Measurements from ENCODE around the gene SLCO2A1.

Gene SLCO2A1

DNA sequence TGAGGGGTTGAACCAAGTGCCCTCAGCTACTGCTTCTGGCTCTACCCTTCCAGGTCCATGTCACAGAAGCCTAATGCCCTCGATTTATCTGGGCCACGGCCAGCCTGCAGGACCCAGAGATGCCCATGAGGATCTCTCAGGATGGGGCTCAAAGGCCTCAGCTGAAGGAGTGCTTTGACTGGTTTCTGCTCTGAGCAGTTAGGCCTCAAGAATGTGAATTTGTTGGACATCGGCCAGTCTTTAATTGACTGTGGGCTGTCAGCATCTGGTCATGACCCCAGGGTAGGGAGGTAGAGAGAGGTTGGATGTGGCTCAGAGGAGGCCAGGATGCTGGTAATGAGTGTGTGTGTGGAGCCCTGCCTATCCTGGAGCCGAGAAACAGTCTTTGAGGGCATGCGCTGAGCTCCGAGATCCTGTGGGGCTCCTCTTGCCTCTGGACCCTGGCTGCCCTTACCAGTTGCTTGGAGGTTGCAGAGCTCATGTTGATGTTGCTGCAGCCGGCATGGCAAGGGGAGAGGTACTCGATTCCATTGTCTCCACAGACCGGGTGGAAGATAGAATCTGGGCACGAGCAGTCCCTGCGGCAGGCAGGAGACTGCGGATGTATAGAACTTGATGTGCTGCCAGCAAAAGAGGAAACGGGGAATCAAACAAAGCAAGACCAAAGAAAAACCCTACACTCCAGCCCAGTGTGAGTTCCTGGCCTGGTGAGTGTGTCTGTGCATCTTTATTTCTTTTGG is 84.9 kb downstream of the SLCO2A1 start:
- DNase-seq: no peak

DNA sequence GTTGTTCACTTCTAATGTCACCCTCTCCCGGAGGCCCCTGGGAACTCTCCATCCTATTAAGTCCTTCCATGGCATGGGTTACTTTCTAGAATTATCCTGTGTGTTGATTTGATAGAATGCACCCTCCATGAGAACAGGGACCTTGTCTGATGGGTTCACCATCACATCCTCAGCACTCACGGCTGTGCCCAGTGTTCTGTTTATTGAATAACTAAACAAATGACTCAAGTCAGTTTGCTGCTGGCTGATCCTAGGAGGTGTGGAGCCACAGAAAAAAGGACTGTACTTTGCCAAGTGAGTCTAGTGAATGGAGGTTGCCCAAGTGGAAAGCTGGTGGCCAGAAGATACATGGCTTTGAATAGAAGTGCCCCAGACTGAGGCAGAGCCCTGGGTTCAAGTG is 85.5 kb downstream of the SLCO2A1 start:
- DNase-seq: no peak

GRCh38 chr3:133943639-133944141 is 86.0 kb downstream of the SLCO2A1 start:
- no peak for DNase-seq

- no peak for DNase-seq
Observed at GRCh38 chr3:133943031-133943535, 86.6 kb downstream of the SLCO2A1 start.

DNA sequence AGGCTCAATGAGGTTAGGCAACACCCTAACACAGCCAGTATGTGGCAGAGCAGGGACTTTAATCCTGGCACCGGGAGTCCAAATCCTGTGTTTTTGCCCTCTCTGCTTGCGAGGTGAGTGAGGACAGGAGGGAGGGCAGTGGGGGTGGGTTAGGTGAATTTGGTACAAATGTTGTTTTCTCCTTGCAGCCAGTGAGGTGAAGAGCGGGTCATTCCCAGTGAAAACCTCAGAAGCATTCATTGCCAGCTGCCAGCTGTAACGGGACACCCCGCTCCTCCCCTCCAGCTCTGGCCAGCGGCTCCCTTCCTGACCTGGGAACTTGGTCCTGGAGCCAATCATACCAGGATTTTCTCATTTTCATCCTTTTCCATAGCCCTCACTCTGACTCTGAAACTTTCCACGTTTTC is 88.3 kb downstream of the SLCO2A1 start:
- no peak for DNase-seq

GRCh38 chr3:133940536-133940935 is 89.2 kb downstream of the SLCO2A1 start:
- DNase-seq: no peak

DNA sequence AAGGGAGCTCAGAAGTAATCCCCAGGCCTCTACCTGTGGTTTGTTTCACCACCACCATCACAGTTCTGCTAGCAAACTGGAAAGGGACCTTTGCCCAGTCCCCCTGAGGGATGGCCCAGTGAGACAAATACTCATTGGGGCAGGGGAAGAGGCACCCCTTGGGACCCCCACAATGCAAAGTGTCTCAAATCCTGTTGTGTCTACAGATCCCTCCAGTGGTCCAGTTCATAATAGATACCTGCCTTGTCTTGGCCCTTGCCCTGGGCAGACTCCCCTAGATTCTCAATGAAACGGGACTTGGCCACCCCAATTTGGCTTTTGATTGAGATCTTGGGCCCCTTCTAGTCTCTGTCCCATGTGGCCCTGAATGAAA is 90.3 kb downstream of the SLCO2A1 start:
- DNase-seq: no peak

DNA sequence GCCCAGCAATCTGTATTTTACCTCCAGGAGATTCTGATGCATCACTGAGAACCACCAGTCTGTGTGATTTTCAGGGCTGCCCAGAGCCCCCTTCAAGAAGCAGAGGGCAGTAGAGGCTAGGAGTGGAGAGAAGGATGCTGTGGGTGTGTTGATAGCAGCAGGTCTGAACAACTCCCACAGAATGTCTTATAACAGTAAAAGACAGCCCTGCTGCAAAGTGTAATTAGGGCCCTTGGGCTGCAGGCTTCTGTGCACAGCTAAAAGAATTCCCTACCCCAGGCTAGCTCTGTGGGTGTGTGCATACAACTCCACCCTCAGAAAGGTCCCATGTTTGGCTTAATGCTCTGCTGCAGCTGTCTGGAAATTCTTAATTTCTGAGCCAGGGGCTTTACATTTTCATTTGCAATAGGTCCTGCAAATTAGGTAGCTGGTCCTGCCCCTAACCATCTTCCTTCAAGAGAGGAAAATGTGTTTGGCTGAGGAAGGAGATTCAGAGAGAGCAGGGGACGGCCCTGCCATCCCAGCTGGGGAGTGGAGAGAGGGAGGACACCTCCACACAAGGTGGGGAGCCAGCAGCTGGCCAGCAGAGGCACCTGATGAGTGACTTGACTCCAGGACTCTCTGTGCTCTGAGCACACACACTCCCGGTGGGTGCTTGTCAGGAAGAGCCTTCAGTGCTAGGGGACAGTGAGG is 90.8 kb downstream of the SLCO2A1 start:
- no peak for DNase-seq

DNA sequence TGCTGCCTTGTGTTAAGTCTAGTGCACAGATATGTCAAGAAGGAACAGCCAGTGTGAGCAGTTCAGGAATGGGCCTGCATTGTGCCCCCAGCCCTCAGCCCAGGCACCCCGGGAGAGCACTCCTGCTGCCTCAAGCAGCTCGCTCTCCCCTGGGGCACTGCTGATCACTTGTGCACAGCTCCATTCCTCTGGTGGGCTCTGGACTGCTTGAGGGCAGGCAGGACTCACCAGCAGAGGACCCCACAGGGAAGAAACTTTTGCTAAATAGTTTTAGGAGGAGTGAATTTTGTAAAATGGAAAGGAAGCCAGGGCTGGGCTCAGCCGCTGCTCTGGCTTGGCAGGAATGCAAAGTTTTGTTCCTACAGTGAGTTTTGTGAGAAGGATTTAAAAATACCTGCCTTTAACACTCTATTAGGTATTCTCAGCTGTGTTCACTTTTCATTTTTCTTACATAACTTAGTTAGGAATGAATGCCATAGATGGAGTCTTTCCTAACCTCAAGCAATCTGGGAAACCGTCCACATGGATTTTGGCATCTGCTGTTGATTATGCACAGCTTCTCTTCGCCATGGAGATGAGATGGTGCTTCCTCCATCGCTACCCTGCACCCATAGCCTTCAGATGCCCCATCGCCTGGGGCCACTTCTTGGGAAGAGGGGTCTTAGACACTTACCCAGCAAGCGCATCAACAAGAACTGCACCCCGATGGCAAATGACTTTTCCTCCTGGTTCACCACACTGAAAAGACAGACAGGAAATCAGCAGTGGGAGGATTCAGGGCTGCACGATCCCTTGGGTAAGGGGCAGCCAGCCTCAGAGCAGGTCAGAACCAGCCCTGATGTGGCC is 91.7 kb downstream of the SLCO2A1 start:
- DNase-seq: no peak

DNA sequence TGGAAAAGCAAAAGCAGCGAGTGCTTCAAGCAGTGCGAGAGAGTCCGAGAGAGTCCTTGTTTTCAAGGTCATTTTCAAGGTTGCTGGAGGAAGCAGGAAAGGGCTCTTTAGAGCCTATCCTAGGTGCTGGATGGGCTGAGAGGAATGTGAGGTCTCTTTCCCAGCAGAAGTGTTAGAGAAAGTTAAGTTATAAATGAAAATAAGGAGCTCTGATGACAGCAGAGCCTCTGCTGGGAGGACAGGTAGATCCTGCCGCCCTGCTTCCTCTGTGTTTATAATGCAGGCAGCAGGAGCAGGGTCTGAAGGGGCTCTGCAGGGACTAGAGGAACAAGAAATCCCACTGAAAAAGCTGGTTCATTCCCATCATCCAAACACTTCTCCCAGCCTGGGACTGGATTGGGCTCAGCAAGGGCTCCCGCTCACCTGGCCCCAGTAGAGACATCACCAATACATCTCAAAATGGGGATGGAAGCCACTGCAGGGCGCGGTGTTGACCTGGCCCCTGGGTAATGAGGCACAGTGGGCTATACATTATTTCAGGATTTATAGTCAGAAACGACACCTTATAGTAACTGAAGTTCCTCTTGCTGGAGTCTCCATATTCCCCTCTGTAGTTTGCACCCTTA is 92.6 kb downstream of the SLCO2A1 start:
- DNase-seq: no peak

DNA sequence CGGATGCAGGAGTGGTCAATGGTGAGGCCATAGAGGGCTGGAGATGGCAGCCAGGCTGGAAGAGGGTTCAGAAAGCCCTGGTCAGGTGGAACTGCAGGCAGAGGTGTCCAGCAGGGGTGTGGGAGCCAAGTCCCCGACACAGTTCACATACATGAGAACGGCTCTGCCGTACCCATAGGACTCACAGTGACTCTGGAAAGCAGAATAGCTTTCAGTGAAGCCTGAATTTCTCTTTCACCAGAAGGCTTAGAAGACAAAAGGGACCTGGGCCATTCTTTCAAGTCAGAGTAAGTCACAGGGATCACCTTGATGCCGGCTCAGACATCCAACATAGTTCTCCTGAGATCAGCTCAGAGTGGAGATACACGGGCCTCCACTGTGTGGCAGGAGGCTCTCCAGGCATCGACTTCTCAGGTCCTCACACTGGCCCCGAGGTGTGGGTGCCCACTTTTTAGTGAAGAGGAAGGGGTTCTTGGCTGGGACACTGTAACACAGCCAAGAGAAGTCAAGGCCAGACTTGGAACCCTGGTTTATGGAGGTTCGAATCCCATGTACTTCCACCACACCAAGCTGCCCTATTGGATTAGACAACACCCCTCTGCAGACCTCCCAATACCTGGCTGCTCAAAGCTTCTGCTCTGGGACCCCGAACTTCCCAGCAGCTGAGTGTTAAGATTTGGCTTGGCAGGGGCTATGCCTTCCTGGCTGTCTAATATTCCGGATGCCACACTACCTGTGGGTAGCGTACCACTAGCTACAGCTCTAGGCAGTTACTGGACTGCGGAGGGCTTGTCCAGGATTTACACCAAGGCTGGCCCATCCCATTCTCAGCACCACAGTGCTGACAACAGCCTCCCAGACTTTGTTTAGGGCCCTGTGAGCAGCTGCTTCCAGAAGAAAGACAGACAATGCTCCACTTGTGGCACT is 93.6 kb downstream of the SLCO2A1 start:
- no peak for DNase-seq

DNA sequence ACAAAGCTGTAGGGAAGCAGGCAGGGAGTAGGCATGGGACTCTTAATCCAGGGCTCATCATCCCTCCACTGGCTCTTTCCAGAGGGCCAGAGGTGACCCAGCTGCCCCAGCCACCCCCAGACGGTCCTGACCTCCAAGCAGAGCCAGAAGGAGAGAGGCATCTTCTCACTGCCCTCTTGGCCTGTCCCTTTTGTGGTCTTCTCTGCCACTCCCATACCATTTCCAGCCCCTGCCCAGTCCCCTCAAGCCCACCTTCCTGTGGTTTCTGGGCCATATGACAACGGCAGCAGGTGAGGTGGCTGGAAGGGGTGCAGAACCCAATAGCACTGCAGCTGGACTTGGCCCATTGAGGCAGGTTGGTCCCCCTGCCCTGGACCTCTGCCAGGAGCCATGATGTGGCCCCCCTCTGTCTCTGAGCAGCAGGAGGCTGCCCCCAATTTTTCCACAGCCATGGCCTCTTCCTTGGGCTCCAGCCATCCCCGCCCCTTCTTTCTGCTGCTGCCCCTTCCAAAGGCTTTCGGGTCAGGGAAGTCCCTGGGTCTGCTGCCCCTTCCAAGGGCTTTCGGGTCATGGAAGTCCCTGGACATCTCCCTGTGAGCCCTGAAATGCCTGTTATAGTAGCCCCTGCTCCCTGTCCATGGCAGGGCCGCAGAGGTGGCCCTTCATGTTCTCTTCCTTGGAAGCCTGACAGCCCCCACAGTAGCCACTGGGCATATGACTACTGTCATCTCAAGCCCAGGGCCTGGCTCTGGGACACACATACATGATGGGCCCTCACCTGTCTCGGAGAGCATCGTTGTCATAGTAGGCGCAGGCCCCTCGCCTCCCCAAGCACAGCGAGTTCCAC is 94.5 kb downstream of the SLCO2A1 start:
- DNase-seq: no peak

DNA sequence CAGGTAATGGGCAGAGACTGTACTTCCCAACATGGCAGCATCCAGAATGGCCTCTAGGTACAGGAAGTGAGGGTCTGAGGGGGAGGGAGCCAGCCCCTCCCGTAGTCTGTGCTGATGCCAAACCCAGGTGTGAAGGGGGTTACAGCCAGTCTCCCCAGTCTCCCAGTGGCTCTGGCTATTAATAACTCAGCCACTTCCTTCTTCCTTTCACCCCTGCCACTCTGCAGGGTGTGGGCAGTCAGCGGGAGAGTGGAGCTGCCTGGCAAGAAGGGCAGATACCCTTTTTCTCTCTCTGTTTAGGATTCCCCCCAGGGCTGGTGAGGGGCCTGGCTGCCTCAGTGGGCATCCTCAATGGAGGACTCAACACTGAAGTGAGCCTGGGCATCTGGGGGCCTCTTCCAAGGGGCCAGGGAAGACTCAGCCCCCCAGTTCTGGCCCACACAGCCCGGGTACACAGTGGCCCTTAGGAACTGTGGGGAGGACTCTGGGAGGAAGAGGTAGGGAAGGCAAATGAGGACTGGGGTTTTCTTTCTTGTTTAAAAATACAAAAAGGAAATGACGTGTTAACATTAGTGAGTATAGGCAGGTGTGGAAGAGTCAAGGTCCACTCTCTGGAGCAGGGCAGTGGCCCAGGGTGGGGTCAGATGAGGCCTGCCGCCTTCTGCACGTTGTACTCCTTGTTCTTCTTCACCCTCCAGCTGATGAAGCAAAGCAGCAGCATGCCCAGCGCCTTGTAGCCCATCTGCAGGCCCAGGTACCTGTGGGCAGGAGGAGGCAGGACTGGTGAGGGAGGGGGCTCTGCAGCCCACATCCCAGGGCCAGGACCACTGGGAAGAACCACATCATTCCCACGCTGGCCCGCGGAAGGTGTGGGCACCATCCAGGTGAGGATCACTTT is 95.4 kb downstream of the SLCO2A1 start:
- no peak for DNase-seq

DNA sequence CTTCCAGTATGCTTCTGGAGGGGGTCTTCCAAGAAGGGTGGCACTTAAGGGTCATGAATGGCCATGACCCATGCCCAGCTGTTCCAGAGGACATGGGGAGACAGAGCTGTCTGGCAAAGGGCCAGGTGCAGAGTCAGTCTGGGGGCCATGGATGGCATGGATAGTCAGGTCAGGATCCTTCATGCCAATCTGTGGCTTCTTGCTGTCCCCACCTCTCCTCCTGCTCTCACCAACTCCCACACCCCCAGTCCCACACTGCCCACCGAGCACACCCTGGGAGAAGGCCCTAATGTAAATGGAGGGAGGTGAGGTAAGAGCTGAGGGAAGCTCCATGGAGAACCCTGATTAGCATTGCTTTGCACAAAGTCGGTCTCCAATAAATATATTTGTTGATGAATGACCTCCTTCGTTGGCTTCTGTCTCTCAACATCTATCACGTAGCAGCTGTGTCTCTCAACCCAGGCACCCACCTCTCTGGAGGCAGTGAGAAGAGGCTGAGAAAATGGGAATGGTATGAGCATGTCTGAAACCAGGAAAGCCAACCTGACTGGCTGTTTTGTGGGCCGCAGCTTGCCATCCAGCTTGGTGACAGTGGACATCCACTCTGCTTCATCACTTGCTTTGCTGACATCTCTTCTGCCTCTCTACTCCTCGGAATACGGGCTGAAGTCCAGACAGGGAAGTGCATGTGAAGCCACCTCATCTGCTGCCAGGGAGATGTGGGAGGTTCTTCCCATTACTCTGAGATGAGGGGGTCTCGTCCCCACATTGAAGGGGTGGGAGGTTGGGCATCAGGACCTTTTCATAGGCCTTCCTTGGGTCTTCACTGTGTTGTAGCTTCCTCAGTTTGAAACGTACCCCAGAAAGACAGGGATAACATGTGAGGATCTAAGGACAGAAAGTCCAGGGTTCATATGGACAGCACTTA is 96.4 kb downstream of the SLCO2A1 start:
- no peak for DNase-seq

DNA sequence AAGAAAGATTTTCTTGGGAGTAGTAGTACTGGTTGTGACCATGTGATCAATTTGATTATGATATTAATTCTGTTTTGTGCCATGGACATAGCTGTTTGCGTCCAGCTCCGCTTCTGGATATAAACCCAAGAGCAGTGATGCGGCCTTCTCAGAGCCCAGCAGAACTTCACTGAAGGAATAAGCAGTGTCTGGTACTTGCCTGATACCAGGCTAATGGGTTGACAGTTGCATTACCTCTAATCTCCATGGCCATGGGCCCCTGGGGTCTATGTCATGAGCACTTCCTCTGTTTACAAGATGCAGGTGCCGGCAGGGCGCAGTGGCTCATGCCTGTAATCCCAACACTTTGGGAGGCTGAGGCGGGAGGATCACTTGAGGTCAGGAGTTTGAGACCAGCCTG is 97.7 kb downstream of the SLCO2A1 start:
- DNase-seq: no peak

DNA sequence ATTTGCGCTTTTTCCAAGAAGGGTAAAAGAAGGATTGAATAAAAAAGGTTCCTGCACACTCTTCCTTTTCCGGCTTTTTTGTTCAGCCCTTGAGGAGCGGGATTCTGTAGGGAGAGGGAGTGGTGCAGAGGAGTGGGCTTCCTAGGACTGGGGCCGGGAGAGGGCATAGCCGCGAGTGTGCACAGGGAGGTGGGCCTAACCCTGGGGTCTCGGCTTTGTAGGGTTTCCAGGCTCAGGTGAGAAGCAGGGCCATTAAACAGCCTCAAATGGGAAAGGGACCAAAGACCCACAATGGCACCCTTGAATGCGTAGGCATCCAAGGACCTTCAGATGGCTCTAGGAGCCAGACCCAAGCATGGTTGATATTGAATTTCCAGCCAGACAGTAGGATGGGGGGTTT is 98.6 kb downstream of the SLCO2A1 start:
- DNase-seq: no peak

DNA sequence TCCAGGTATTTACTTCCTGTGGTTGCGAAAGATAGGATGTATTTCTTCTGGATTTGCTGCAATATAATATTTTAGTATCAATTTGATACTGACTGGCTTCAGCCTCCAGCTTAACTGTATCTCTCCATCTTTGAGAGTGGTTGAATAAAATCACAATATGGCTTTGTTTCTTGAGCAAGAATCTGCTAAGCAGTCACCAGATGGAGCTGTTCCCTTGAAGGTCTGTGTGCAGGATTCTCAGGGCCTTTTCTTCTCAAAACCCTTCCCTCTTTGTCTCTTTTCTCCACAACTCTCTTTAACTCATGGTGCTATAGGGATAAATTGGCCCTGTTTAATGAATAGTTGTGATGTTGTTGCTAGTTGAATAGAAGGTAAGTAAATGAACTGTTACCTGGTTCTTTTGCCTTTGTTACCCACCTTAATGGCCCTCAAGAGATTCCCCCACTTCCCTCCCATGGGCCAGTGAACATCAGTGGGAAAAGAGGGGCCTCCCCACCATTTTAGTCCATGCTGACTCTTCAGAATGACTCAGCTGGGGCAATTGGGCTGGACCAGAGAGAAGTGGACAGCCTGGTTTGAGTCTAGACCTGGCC is 99.3 kb downstream of the SLCO2A1 start:
- no peak for DNase-seq

All from NCI-H187 (cell line).